ENCODE data around the gene TANK. TPM values are rescaled to one million over a fixed set of nuclear protein-coding genes. Genes with fewer than 3 reads are reported as not detected.

TANK gene
- total RNA-seq, 1 experiment from 2014 or later: 79.6 TPM

DNA sequence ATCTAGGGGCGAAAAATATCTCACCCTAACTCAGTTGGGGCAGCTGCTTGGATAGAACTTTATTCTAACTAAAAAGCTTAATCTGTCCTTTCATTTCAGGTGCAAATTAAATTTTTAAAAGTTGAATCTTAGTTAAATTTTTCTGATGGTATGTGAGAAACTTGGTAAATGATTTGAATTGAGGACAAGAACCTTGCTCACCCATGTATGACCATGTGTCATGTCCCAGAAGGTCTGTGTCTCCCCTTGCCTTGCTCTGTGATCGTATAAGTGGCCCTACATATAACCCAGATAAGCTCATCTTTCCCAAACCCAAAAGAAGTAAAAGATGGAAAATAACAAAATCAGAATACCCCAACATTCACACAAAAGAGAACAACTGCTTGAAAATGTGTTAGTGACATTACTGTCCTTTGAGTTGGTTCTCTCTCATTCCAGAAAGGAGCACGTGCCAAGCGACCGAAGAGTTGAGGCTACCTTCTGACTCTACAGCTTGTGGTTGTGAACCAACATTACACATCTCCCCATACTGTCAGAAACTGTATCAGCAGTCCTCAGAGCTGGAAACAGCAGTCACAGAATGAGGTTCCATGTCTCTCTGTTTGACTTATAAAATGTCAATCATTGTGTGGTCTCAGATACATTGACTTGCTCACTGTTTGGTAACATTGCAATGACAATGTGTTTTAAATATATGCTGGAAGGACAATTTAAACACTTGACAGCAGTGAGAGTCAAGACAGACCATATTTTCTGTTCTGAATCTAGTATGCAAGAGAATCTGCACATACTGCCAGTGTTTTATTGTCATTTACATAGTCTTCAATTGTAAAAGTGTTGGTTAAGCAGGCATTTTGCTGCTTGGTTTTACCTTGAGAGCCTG, 46.3 kb upstream of the TANK start:
- H3K36me3 Mint-ChIP-seq (ENCODE audit: insufficient read depth, unreplicated experiment): no peaks in the 10 kb centered on the region
- ChIA-PET POLR2A (interaction anchor here (0.9 to 1.7 kb wide), 3 partner anchors 9 to 82 kb away, joined by 3 to 8 read pairs (median 4); no protein-coding TSS in a partner anchor), CTCF (no interaction called here)
- TF ChIP-seq, protein P1, sequence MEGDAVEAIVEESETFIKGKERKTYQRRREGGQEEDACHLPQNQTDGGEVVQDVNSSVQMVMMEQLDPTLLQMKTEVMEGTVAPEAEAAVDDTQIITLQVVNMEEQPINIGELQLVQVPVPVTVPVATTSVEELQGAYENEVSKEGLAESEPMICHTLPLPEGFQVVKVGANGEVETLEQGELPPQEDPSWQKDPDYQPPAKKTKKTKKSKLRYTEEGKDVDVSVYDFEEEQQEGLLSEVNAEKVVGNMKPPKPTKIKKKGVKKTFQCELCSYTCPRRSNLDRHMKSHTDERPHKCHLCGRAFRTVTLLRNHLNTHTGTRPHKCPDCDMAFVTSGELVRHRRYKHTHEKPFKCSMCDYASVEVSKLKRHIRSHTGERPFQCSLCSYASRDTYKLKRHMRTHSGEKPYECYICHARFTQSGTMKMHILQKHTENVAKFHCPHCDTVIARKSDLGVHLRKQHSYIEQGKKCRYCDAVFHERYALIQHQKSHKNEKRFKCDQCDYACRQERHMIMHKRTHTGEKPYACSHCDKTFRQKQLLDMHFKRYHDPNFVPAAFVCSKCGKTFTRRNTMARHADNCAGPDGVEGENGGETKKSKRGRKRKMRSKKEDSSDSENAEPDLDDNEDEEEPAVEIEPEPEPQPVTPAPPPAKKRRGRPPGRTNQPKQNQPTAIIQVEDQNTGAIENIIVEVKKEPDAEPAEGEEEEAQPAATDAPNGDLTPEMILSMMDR (IDR thresholded peaks at IDR 0.05; ENCODE audit: unreplicated experiment): no peak
- intact Hi-C loops (cut with micrococcal nuclease): no loop called here
- DNase-seq (ENCODE audit: unreplicated experiment): no peak
- no peak overlapping the region for H3K4me3 Mint-ChIP-seq (ENCODE audit: unreplicated experiment)
- peaks cover 6% of the 10 kb centered on the region for H3K4me1 Mint-ChIP-seq (ENCODE audit: insufficient read depth, unreplicated experiment)
- no peak overlapping the region for H3K27ac Mint-ChIP-seq (ENCODE audit: low read depth, unreplicated experiment)
- no TSS peak for BruUV-seq (replicated peaks)
- no peaks in the 10 kb centered on the region for H3K9me3 Mint-ChIP-seq (ENCODE audit: unreplicated experiment)
- no peaks in the 10 kb centered on the region for H3K27me3 Mint-ChIP-seq (ENCODE audit: insufficient read depth, unreplicated experiment)

DNA sequence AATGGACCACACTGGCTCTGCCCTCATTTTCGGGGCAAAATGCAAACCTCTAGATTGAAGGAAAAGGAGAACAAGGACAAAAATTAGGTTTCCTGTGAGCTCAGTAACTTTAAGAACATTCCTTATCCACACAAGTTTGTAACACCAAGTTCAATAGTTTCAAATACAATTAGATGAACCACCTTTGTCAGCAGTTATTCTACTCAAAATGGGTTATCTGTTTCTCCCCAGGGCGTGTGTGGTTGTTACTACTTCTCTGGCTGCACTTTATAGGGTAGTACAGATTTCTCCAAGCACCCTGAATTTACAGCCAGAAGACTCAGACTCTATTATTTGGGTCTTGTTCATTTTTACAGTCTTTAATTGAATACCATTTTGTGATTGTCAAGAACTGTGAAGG, 45.0 kb upstream of the TANK start:
- no peaks in the 10 kb centered on the region for H3K27me3 Mint-ChIP-seq (ENCODE audit: insufficient read depth, unreplicated experiment)
- no peaks in the 10 kb centered on the region for H3K36me3 Mint-ChIP-seq (ENCODE audit: insufficient read depth, unreplicated experiment)
- no peak for DNase-seq (ENCODE audit: unreplicated experiment)
- ChIA-PET CTCF (interaction anchor here (0.6 to 0.7 kb wide), 2 partner anchors 31 to 738 kb away, joined by 3 read pairs; no protein-coding TSS in a partner anchor), POLR2A (no interaction called here)
- peaks cover 4% of the 10 kb centered on the region for H3K9me3 Mint-ChIP-seq (ENCODE audit: unreplicated experiment)
- no peak overlapping the region for H3K4me3 Mint-ChIP-seq (ENCODE audit: unreplicated experiment)
- H3K4me1 Mint-ChIP-seq (ENCODE audit: insufficient read depth, unreplicated experiment): peaks cover 6% of the 10 kb centered on the region
- BruUV-seq (replicated peaks): no TSS peak
- no peak overlapping the region for H3K27ac Mint-ChIP-seq (ENCODE audit: low read depth, unreplicated experiment)
- TF ChIP-seq, protein P1 (IDR thresholded peaks at IDR 0.05; ENCODE audit: unreplicated experiment): no peak
- intact Hi-C loops (cut with micrococcal nuclease): no loop called here

DNA sequence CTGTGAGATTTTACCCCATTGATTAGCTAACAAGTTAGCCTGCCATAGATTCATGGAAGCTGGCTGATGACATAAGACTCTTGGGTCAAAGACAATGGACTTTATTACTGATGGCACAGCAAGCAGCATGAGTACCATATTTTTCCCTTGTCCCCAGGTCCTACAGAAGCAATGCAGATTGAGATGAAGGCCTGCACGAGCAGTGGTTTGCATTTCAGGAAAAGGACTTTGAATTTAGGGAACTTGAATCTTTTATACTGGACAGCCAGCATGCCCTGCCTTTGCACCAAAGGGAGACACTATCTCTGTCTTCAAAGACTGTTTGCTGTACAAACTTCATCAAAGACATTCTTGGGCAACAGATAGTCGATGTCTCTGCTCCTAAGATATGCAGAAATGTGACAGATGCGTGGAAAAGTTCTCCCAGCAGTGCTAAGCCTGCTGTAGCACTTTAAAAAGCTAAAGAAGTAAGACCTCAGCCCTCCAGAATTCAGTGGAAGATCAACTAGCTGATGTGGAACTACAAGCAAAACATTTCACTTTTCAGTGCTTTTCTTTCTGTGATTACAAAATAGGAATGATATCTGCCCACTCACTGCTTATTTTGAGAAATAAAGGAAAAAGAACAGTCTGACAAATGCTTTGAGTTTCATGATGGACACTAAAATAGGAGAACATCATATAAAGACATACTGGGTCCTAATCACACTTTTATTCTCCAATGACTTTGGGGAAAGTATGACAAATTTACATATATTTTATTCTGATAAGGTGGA, 44.4 kb upstream of the TANK start:
- CTCF ChIA-PET: interaction anchor here (0.7 kb wide), 1 partner anchor 738 kb away, joined by 3 read pairs; no protein-coding TSS in a partner anchor

More for the DNA sequence above, 44.4 kb upstream of the TANK start:
- Mint-ChIP-seq H3K4me3 (ENCODE audit: unreplicated experiment) (no peak overlapping the region), H3K27me3 (ENCODE audit: insufficient read depth, unreplicated experiment) (no peaks in the 10 kb centered on the region), H3K4me1 (ENCODE audit: insufficient read depth, unreplicated experiment) (peaks cover 6% of the 10 kb centered on the region), H3K9me3 (ENCODE audit: unreplicated experiment) (peaks cover 6% of the 10 kb centered on the region), H3K27ac (ENCODE audit: low read depth, unreplicated experiment) (no peak overlapping the region), H3K36me3 (ENCODE audit: insufficient read depth, unreplicated experiment) (no peaks in the 10 kb centered on the region)
- intact Hi-C loops (cut with micrococcal nuclease): no loop called here
- TF ChIP-seq, protein P1 (IDR thresholded peaks at IDR 0.05; ENCODE audit: unreplicated experiment): no peak
- no TSS peak for BruUV-seq (replicated peaks)
- no peak for DNase-seq (ENCODE audit: unreplicated experiment)
- POLR2A ChIA-PET: interaction anchor here (1.1 to 1.5 kb wide), 2 partner anchors 11 to 19 kb away, joined by 4 read pairs; no protein-coding TSS in a partner anchor

Data from MCF 10A (cell line).